K562 (cell line): Measurements from ENCODE around the gene ZDHHC14. TPM values are rescaled to one million over a fixed set of nuclear protein-coding genes. Genes with fewer than 3 reads are reported as not detected.
A peak's percentile ranks its signal among the peaks of the same experiment; 100 is the strongest.

Source experiments
- ELF1 ChIP-seq: fragments of 200-800 bp; sonication (Bioruptor generic); IDR thresholded peaks from 2 replicates; pipeline ENCODE4 v1.6.1; 2016; ENCODE audit warnings: missing genetic modification characterization, missing compliant biosample characterization
- FOXK2 ChIP-seq, 2 experiments: fragments of 450-650 bp; IDR thresholded peaks in 1 of 2; conservative IDR thresholded peaks in 1 of 2; 2 replicates each; pipeline ENCODE4 v1.6.1; 2016; ENCODE audit warnings: low read depth in 2 of 2, mild to moderate bottlenecking in 1 of 2
- FOXM1 ChIP-seq, 2 experiments: fragments of 450-650 bp in 1 of 2; sonication (generic) in 1 of 2; formaldehyde crosslinking in 1 of 2; IDR thresholded peaks; 2 replicates each; pipeline versions ENCODE4 v1.6.1 to v1.9.0; 2017 to 2022; ENCODE audit warnings: low read depth in 2 of 2, mild to moderate bottlenecking in 2 of 2, missing genetic modification reagents in 1 of 2, moderate library complexity in 1 of 2
- LEF1 ChIP-seq: fragments of 450-650 bp; IDR thresholded peaks from 2 replicates; pipeline ENCODE4 v1.6.1; 2016; ENCODE audit warnings: mild to moderate bottlenecking
- MGA ChIP-seq: fragments of 450-650 bp; IDR thresholded peaks from 2 replicates; pipeline ENCODE4 v1.6.1; 2016; ENCODE audit warnings: mild to moderate bottlenecking, moderate library complexity
- PRPF4 ChIP-seq: fragments of 200-400 bp; formaldehyde crosslinking; IDR thresholded peaks from one replicate; pipeline ENCODE4 v1.6.1; 2017; ENCODE audit warnings: low read length, low read depth, mild to moderate bottlenecking; ENCODE audit not compliant: insufficient read depth, poor library complexity, severe bottlenecking
- RBM15 ChIP-seq: fragments of 200-400 bp; formaldehyde crosslinking; IDR thresholded peaks from 2 replicates; pipeline ENCODE4 v1.6.1; 2018; ENCODE audit warnings: mild to moderate bottlenecking, low read length, moderate library complexity; ENCODE audit not compliant: insufficient read depth
- SMAD3 ChIP-seq: fragments of 450-650 bp; formaldehyde crosslinking; conservative IDR thresholded peaks from 2 replicates; pipeline ENCODE4 v1.4.0; 2020; ENCODE audit warnings: mild to moderate bottlenecking
- STAT5B ChIP-seq: fragments of 250-450 bp; sonication (Bioruptor Pico); IDR thresholded peaks from 2 replicates; pipeline ENCODE4 v1.8.0; 2021; ENCODE audit warnings: mild to moderate bottlenecking, inconsistent platforms
- XRCC3 ChIP-seq: fragments of 450-650 bp; IDR thresholded peaks from 2 replicates; pipeline ENCODE4 v1.6.1; 2017; ENCODE audit warnings: mild to moderate bottlenecking, moderate library complexity
- ZNF280B ChIP-seq: fragments of 250-450 bp; sonication (Bioruptor Pico); IDR thresholded peaks from 2 replicates; pipeline ENCODE4 v1.5.1; 2021; ENCODE audit warnings: mild to moderate bottlenecking
- ZNF347 ChIP-seq: fragments of 450-650 bp; formaldehyde crosslinking; IDR thresholded peaks from 2 replicates; pipeline ENCODE4 v1.4.0; 2020; ENCODE audit warnings: low read depth, mild to moderate bottlenecking, moderate library complexity
- ZNF583 ChIP-seq: fragments of 250-450 bp; sonication (Bioruptor Pico); IDR thresholded peaks from 2 replicates; pipeline ENCODE4 v1.4.0; 2020
- ZNF75A ChIP-seq: fragments of 450-650 bp; formaldehyde crosslinking; IDR thresholded peaks from 2 replicates; pipeline ENCODE4 v1.4.0; 2020; ENCODE audit warnings: mild to moderate bottlenecking
- ZNF766 ChIP-seq: fragments of 200-800 bp; sonication (Bioruptor generic); conservative IDR thresholded peaks from 2 replicates; pipeline ENCODE4 v1.6.1; 2016; ENCODE audit warnings: missing genetic modification characterization, missing compliant biosample characterization
- polyA plus RNA-seq, 8 experiments: library from polyadenylated mRNA; depleted of rRNA in 4 of 8; stranded (reverse) in 5 of 8; unstranded in 3 of 8; fragments of >200 nt; fragmentation: Nextera tagmentation in 2 of 8; fragmentation: Illumina TruSeq in 1 of 8; extraction: Ambion mirVana in 2 of 8; extraction: Trizol in 1 of 8; gene quantifications; 2 replicates each; pipeline versions ENCODE4 v1.2.1 to v1.2.3, GENCODE V29; 2011 to 2014; ENCODE audit warnings: inconsistent platforms in 1 of 8, missing spikeins in 1 of 8
- total RNA-seq, 7 experiments: library from RNA; depleted of rRNA in 6 of 7; stranded (reverse); fragments of >200 nt in 6 of 7; fragmentation: Illumina TruSeq in 2 of 7; extraction: Trizol in 2 of 7; gene quantifications; 2 replicates each; pipeline versions ENCODE4 v1.2.1 to v1.2.3, GENCODE V29; 2011 to 2021; ENCODE audit warnings: low replicate concordance in 1 of 7

ZDHHC14 gene
- total and polyA plus RNA-seq, 9 of the 15 experiments (the other 6 are each of a cell fraction or from before 2014, with no cell fraction given): 0.92 to 23.1 (median 13.8) TPM

GRCh38 chr6:157514659-157515496, 133.9 kb downstream of the ZDHHC14 start (continued):
- TF ChIP-seq PRPF4 (no peak), STAT5B (CRISPR knock-in tag) (no peak), ZNF766 (CRISPR knock-in tag) (peak; percentile 92), FOXM1 (IDR thresholded peaks at IDR 0.05; ENCODE audit: low read depth) (peak; percentile 86), FOXM1 (CRISPR knock-in tag; IDR thresholded peaks at IDR 0.05; ENCODE audit: low read depth) (no peak), FOXK2 (conservative IDR thresholded peaks at IDR 0.05 in 1 of 2, IDR thresholded peaks at IDR 0.05 in 1 of 2; ENCODE audit: low read depth in 2 of 2) (peak; percentile 63 to 82), ZNF583 (CRISPR knock-in tag) (peak; percentile 47; the same call in 1 of the 2 replicates), ZNF347 (CRISPR knock-in tag) (no peak), XRCC3 (no peak), LEF1 (peak; percentile 98), SMAD3 (CRISPR knock-in tag) (no peak), RBM15 (no peak), ZNF75A (no peak), MGA (peak; percentile 86), ELF1 (tag) (no peak; the same call in 1 of the 2 replicates), ZNF280B (CRISPR knock-in tag) (no peak)
